Neutrophil (primary cell): ENCODE data around the gene MORN3.
A peak's percentile ranks its signal among the peaks of the same experiment; 100 is the strongest.

Source experiments
- H3K27ac ChIP-seq: fragments of 200-600 bp; sonication (generic); 2 replicates; pipeline ENCODE4 v1.5.1; 2016; ENCODE audit warnings: mild to moderate bottlenecking, moderate library complexity
- H3K27me3 ChIP-seq: fragments of 200-600 bp; sonication (generic); 2 replicates; pipeline ENCODE4 v1.6.0; 2016; ENCODE audit warnings: mild to moderate bottlenecking
- H3K36me3 ChIP-seq: fragments of 200-600 bp; sonication (generic); 2 replicates; pipeline ENCODE4 v1.5.1; 2017
- H3K4me1 ChIP-seq, 2 experiments: fragments of 200-600 bp in 1 of 2; sonication (generic) in 1 of 2; 1 replicate in 1 of 2; 2 replicates in 1 of 2; pipeline versions ENCODE4 v1.5.1 to v1.6.1; 2013 to 2016; ENCODE audit warnings: low read depth in 1 of 2, low read length in 1 of 2, mild to moderate bottlenecking in 1 of 2, moderate library complexity in 1 of 2; ENCODE audit not compliant: control insufficient read depth in 1 of 2, insufficient read depth in 1 of 2
- H3K4me3 ChIP-seq, 2 experiments: fragments of 200-600 bp in 1 of 2; sonication (generic) in 1 of 2; 1 replicate in 1 of 2; 2 replicates in 1 of 2; pipeline ENCODE4 v1.5.1; 2013 to 2016; ENCODE audit warnings: low read depth in 1 of 2, low read length in 1 of 2, mild to moderate bottlenecking in 1 of 2, moderate library complexity in 1 of 2
- H3K9me3 ChIP-seq: fragments of 200-600 bp; sonication (generic); 2 replicates; pipeline ENCODE4 v1.5.1; 2016
- TF ChIP-seq, protein P1 (sequence below): fragments of 200-600 bp; sonication (generic); IDR thresholded peaks from 2 replicates; pipeline ENCODE4 v1.5.1; 2016; ENCODE audit warnings: antibody characterized with exemption

MORN3 gene

GRCh38 chr12:121657305-121658008 lies 12.0 kb downstream of the MORN3 start:
- Histone ChIP-seq H3K9me3 (no peaks in the 10 kb centered on the region), H3K4me3 (no peak overlapping the region), H3K27ac (peak overlapping the region; percentile 90), H3K27me3 (no peaks in the 10 kb centered on the region), H3K36me3 (no peaks in the 10 kb centered on the region), H3K4me1 (peaks cover 41 to 59% of the 10 kb centered on the region in 2 experiments)
- TF ChIP-seq, protein P1, sequence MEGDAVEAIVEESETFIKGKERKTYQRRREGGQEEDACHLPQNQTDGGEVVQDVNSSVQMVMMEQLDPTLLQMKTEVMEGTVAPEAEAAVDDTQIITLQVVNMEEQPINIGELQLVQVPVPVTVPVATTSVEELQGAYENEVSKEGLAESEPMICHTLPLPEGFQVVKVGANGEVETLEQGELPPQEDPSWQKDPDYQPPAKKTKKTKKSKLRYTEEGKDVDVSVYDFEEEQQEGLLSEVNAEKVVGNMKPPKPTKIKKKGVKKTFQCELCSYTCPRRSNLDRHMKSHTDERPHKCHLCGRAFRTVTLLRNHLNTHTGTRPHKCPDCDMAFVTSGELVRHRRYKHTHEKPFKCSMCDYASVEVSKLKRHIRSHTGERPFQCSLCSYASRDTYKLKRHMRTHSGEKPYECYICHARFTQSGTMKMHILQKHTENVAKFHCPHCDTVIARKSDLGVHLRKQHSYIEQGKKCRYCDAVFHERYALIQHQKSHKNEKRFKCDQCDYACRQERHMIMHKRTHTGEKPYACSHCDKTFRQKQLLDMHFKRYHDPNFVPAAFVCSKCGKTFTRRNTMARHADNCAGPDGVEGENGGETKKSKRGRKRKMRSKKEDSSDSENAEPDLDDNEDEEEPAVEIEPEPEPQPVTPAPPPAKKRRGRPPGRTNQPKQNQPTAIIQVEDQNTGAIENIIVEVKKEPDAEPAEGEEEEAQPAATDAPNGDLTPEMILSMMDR: no peak

- TF ChIP-seq, protein P1: no peak
- Histone ChIP-seq H3K9me3 (no peaks in the 10 kb centered on the region), H3K4me3 (no peak overlapping the region), H3K27ac (no peak overlapping the region), H3K27me3 (no peaks in the 10 kb centered on the region), H3K36me3 (no peaks in the 10 kb centered on the region), H3K4me1 (peaks cover 36 to 58% of the 10 kb centered on the region in 2 experiments)
Observed at GRCh38 chr12:121656122-121656521, 13.3 kb downstream of the MORN3 start.

- Histone ChIP-seq H3K36me3 (no peaks in the 10 kb centered on the region), H3K27me3 (no peaks in the 10 kb centered on the region), H3K27ac (no peak overlapping the region), H3K4me3 (no peak overlapping the region), H3K9me3 (no peaks in the 10 kb centered on the region), H3K4me1 (peaks cover 41 to 57% of the 10 kb centered on the region in 2 experiments)
- TF ChIP-seq, protein P1: no peak
Observed at GRCh38 chr12:121653999-121654398, 15.5 kb downstream of the MORN3 start.

DNA sequence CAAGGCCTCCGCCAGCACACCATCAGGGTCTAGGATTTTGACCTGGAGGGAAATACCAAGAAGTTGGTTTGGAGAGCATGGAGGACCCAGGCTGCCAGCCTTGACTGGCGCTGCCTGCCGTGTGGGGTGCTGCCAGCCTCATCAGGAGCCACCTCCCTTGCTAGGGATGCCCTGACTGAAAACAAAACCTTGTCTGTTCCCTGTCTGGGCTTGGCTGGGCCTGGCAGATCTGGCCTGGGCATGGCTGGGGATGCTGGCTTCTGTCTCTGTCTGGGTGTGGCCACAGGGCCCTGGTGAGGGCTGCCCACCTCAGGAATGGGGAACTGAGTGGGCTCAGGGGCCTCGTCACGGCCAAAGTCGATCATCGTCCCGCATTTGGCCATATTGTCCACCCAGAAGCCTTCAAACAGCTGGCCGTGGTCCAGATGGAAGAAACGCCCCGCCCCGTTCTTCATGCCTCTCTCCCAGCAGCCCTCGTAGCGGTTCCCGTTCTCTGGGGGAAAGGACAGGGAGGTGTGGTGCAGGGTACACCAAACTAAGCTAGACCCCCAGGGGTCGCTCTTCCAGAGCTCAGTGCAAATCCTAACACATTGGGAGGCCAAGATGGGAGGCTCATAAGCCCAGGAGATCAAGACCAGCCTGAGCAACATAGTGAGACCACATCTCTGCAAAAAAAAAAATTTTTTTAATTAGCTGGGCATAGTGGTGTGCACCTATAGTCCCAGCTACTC lies 16.5 kb downstream of the MORN3 start:
- Histone ChIP-seq H3K9me3 (no peaks in the 10 kb centered on the region), H3K27ac (peak overlapping the region; percentile 18), H3K4me3 (no peak overlapping the region), H3K4me1 (peaks cover 38 to 49% of the 10 kb centered on the region in 2 experiments), H3K27me3 (no peaks in the 10 kb centered on the region), H3K36me3 (no peaks in the 10 kb centered on the region)
- TF ChIP-seq, protein P1: no peak

DNA sequence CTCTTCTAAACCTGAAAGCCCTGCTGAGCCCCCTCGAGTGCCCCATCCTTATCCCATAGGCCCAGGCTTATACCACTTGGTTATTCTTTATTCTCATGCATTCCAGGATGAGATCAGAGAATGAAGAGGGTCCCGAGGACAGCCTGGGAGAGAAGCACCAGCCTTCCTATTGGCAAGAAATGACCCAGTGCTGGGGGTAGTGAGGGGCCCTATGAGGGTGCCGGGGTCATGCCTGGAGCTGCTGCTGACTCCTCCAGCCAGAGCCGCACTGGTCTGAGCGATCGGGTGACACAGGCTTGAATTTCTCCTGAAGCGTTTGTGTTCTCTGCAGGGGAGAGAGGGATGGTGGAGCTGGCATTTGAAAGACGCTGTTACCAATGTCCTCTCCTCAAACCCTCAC lies 18.1 kb downstream of the MORN3 start:
- H3K36me3 ChIP-seq: no peaks in the 10 kb centered on the region
- no peak overlapping the region for H3K4me3 ChIP-seq
- H3K9me3 ChIP-seq: no peaks in the 10 kb centered on the region
- H3K27ac ChIP-seq: peak overlapping the region; percentile 25
- H3K4me1 ChIP-seq: peaks cover 36 to 48% of the 10 kb centered on the region in 2 experiments
- TF ChIP-seq, protein P1: no peak
- H3K27me3 ChIP-seq: no peaks in the 10 kb centered on the region
